ENCODE results near the gene UCP3. TPM values are rescaled to one million over a fixed set of nuclear protein-coding genes. Genes with fewer than 3 reads are reported as not detected.
A peak's percentile ranks its signal among the peaks of the same experiment; 100 is the strongest.

Gene UCP3
- total RNA-seq, 4 donors from 2014 or later: 1.3 to 7.6 (median 3.1) TPM

- no peak for TF ChIP-seq POLR2A (IDR thresholded peaks at IDR 0.05)
- TF ChIP-seq, protein P1, sequence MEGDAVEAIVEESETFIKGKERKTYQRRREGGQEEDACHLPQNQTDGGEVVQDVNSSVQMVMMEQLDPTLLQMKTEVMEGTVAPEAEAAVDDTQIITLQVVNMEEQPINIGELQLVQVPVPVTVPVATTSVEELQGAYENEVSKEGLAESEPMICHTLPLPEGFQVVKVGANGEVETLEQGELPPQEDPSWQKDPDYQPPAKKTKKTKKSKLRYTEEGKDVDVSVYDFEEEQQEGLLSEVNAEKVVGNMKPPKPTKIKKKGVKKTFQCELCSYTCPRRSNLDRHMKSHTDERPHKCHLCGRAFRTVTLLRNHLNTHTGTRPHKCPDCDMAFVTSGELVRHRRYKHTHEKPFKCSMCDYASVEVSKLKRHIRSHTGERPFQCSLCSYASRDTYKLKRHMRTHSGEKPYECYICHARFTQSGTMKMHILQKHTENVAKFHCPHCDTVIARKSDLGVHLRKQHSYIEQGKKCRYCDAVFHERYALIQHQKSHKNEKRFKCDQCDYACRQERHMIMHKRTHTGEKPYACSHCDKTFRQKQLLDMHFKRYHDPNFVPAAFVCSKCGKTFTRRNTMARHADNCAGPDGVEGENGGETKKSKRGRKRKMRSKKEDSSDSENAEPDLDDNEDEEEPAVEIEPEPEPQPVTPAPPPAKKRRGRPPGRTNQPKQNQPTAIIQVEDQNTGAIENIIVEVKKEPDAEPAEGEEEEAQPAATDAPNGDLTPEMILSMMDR (IDR thresholded peaks at IDR 0.05): no peak
- peak; percentile 61 for DNase-seq
- WGBS, 2 donors (ENCODE audit: low coverage in 1 of 2): 60% methylated on average over 11 of the region's 11 CpGs; no CpG with 5 or more reads in 1 of the 2 donors
These were observed 3.9 kb downstream of the UCP3 start for GRCh38 chr11:74004759-74005615.

GRCh38 chr11:74004046-74004695 is 4.7 kb downstream of the UCP3 start:
- no peaks in the 10 kb centered on the region for H3K9me3 ChIP-seq
- TF ChIP-seq POLR2A (IDR thresholded peaks at IDR 0.05) (no peak), EP300 (IDR thresholded peaks at IDR 0.05; ENCODE audit: low read depth) (no peak), POLR2AphosphoS5 (IDR thresholded peaks at IDR 0.05) (no peak)
- TF ChIP-seq, protein P1 (IDR thresholded peaks at IDR 0.05): no peak
- DNase-seq: no peak
- intact Hi-C loops (cut with DNase I; ENCODE audit: low total_unique reads) (no loop called here), in situ Hi-C loops (cut with MboI; ENCODE audit: low pct_ligation_motif_present in 1 of 4, low pct_unique_long_range_greater_than_20kb in 1 of 4, low sequenced_read_pairs in 3 of 4) (no loop called here)
- WGBS, 2 donors (ENCODE audit: low coverage in 1 of 2): 92% methylated on average over 6 of the region's 6 CpGs; no CpG with 5 or more reads in 1 of the 2 donors
- H3K27me3 ChIP-seq: no peaks in the 10 kb centered on the region
- no peaks in the 10 kb centered on the region for H3K36me3 ChIP-seq
- no peak overlapping the region for H3K4me3 ChIP-seq
- peaks cover 0 to 4% (median 0%) of the 10 kb centered on the region in 4 donors for H3K4me1 ChIP-seq
- no peak overlapping the region for H3K27ac ChIP-seq

More at GRCh38 chr11:74004759-74005615, 3.9 kb downstream of the UCP3 start:
- peaks cover 0 to 4% (median 0%) of the 10 kb centered on the region in 4 donors for H3K4me1 ChIP-seq
- in situ Hi-C loops (cut with MboI; ENCODE audit: low pct_ligation_motif_present in 1 of 4, low pct_unique_long_range_greater_than_20kb in 1 of 4, low sequenced_read_pairs in 3 of 4) (no loop called here), intact Hi-C loops (cut with DNase I; ENCODE audit: low total_unique reads) (no loop called here)
- H3K4me3 ChIP-seq: no peak overlapping the region
- no peaks in the 10 kb centered on the region for H3K9me3 ChIP-seq
- H3K36me3 ChIP-seq: no peaks in the 10 kb centered on the region
- H3K27me3 ChIP-seq: no peaks in the 10 kb centered on the region
- H3K27ac ChIP-seq: peak overlapping the region in 1 of 4 donors; percentile 21

DNA sequence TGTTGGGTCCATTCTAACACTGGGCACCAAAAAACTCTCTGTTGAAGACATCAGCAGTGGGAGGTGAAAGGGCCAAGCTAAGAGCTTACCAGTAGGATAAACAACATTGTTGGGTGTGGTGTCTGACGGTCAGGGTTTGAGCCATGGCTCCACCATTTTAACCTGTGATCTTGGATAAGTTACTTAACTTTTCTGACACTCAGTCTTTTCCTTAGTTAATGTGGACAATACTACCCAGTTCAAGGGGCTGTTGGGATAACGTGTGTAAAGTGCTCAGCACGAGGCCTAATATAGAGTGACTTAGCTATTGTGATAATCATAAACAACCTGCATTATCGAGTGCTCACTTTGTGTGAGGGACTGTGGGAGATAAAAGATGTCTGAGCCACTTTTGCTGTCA is 6.1 kb downstream of the UCP3 start:
- no peak overlapping the region for H3K27ac ChIP-seq
- no peaks in the 10 kb centered on the region for H3K27me3 ChIP-seq
- in situ Hi-C loops (cut with MboI; ENCODE audit: low pct_ligation_motif_present in 1 of 4, low pct_unique_long_range_greater_than_20kb in 1 of 4, low sequenced_read_pairs in 3 of 4) (no loop called here), intact Hi-C loops (cut with DNase I; ENCODE audit: low total_unique reads) (no loop called here)
- peaks cover 0 to 4% (median 0%) of the 10 kb centered on the region in 4 donors for H3K4me1 ChIP-seq
- TF ChIP-seq, protein P1 (IDR thresholded peaks at IDR 0.05): no peak
- no peak for TF ChIP-seq POLR2AphosphoS5 (IDR thresholded peaks at IDR 0.05)
- TF ChIP-seq POLR2A (IDR thresholded peaks at IDR 0.05): no peak
- no peak for TF ChIP-seq EP300 (IDR thresholded peaks at IDR 0.05; ENCODE audit: low read depth)
- no peak for DNase-seq
- no peaks in the 10 kb centered on the region for H3K36me3 ChIP-seq
- 89 to 92% methylated on average over 3 to 4 of the region's 4 CpGs for WGBS, 2 donors (ENCODE audit: low coverage in 1 of 2)
- H3K9me3 ChIP-seq: no peaks in the 10 kb centered on the region
- H3K4me3 ChIP-seq: no peak overlapping the region

DNA sequence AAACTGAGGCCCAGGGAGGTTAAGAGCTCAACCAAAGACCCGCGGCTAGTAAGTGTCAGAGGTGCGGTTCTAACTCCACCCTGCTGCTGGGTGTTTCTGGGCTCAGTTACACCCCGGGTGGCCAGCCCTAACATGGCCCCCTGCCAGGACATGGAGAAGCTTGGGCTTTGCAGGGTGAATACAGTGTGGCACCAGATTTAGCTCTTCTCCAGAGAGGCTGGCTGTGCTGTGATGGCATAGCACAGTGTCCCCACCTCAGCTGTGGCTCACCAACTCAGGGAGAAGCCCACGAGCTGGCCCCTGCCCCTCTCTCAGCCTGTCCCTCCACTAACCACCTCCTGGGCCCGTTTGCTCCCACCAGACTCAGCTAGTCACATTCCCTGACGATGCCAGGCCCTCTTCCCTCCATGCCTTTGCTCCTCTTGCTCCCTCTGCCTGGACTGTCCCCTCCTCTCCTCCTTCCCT is 7.0 kb downstream of the UCP3 start:
- WGBS, 2 donors (ENCODE audit: low coverage in 1 of 2): 84 to 90% methylated on average over 2 to 7 of the region's 7 CpGs
- Histone ChIP-seq H3K4me3 (no peak overlapping the region), H3K9me3 (no peaks in the 10 kb centered on the region), H3K27me3 (no peaks in the 10 kb centered on the region), H3K36me3 (no peaks in the 10 kb centered on the region), H3K27ac (no peak overlapping the region), H3K4me1 (peaks cover 0 to 9% (median 0%) of the 10 kb centered on the region in 4 donors)
- intact Hi-C loops (cut with DNase I; ENCODE audit: low total_unique reads): no loop called here
- DNase-seq: no peak
- in situ Hi-C loops (cut with MboI; ENCODE audit: low pct_ligation_motif_present in 1 of 4, low pct_unique_long_range_greater_than_20kb in 1 of 4, low sequenced_read_pairs in 3 of 4): no loop called here
- TF ChIP-seq EP300 (IDR thresholded peaks at IDR 0.05; ENCODE audit: low read depth): no peak
- no peak for TF ChIP-seq POLR2AphosphoS5 (IDR thresholded peaks at IDR 0.05)
- TF ChIP-seq, protein P1 (IDR thresholded peaks at IDR 0.05): no peak
- TF ChIP-seq POLR2A (IDR thresholded peaks at IDR 0.05): no peak
